ENCODE data around the gene CDH23.
"Not testable (repeated sequence)": the region's sequence is repeated elsewhere in the genome, so short reads cannot be mapped to it uniquely, and the experiment has no call there.

Gene CDH23

DNA sequence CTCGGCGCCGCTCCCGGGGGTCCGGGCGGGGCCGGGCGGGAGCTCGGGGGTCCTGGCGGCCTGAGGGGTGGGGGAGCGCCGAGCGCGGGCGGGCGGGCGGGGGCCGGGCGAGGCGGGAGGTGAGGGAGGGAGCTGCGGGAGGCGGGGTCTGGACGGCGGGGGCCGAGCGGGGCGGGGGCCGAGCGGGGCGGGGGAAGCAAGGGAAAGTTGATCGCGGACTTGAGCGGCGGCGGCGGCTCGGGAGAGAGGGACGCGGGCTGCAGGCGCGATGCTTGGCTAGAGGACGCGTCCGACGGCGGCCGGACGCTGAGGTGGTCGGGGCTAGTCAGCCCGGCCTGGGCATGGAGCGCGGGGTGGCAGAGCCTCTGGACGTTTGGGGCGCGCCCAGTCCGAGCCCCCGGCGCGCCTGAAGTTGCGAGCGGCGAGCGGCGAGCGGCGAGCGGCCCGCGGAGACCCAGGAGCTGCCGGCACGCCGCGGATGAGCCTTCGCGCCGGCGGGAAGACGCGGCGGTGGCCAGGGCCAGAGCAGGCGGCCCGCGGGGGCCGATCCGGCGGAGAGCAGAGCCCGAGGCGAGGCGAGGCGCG is at the start of gene CDH23:
TSS of gene CDH23 (plus strand) at position 210 of the 585 bp plus-strand sequence. CDS start 42,912 bp downstream, outside the sequence.
- no peak for DNase-seq

DNA sequence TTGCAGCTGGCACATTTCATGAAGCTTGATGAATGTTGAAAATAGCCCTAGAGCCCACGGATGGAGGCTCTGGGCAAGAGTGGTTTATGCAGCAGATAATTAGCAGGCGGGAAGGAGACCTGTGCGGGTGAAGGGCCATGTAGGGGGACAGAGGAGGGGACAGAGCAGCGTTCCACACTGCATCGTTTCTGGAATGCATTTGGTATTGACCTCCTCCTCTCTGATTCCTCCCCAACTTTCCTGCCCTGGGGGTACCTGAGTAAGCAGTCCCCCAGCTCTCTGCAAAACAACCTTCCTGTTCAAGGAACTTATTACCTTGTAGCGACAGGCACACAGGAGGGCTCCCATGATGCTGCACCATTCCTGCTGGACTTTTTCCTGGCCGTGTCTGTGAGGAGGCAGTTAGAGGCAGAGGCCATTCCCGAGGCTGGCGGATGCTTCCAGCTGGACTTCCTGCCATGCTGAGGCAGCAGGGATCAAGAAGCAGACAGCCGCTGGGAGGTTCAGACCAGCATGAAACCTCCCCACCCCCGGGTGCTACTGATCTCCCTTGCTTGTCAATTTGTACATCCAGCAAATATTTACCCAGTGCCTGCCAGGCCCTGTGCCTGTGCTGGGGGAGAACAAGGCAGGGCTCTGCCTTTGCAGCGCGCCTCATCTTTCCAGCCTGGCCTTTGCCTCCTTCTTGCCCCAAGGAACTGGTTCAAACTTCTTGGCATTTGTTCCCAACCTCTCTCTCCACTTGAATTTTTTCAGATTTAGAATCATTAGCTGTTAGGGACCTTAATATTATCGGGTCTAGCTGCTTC is 48.9 kb upstream of the CDH23 start:
- DNase-seq, result no peak

DNA sequence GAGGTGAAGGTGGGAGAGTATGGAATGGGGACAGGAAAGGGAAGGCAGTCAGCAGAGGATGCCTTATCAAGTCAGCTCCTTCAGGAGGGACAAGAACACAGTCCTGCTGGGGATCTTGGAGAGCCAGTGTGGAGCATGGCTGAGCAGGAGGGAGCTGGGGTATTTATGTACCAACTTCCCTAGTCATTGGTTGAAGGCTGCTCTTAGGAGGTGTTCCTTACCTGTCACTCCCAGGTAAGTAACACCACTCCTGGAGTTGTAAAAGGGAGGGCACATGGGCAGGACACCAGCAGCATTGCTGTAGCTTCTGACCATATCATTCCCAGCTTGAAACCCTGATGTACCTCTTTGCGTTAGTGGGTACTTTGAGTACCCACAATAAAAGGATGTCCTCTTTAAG is 47.9 kb upstream of the CDH23 start:
- DNase-seq, result no peak

DNA sequence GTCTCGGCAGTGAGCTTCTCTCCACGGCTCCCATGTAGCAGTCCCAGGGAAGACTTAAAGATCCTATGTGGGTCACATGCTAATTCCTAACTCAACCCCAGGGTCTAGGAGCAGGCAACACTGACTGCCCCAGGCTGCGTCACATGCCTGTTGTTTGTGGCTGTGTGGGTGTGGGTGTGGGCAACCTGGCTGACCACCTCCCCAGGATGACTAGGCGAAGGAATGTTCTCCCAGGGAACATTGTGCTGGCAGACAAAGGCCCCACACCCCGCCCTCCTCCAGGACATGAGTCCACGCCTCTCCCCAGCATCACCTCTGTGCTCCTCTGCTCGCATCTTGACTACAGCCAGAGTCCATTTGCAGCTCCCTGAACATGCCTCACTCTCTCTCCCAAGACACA is 47.3 kb upstream of the CDH23 start:
- DNase-seq, result no peak

DNA sequence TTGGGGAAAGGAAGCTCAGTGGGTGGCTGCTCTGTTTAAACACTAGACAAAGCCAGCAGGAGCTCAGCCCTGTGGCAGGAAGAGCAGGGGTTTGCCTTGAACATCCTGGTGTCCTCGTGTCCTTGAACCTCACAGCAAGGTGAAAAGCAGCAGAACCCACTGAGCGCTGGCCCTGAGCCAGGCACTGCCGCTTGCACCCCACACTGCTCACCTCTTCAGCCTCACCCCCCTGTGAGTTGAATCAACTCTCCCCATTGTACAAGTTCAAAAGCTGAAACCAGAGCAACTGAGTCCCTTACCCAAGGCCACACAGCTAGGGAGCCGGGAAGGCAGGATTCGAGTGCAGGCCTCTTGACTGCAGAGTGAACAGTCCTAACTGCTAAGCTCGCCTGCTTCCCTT is 45.6 kb upstream of the CDH23 start:
- DNase-seq, result no peak

DNA sequence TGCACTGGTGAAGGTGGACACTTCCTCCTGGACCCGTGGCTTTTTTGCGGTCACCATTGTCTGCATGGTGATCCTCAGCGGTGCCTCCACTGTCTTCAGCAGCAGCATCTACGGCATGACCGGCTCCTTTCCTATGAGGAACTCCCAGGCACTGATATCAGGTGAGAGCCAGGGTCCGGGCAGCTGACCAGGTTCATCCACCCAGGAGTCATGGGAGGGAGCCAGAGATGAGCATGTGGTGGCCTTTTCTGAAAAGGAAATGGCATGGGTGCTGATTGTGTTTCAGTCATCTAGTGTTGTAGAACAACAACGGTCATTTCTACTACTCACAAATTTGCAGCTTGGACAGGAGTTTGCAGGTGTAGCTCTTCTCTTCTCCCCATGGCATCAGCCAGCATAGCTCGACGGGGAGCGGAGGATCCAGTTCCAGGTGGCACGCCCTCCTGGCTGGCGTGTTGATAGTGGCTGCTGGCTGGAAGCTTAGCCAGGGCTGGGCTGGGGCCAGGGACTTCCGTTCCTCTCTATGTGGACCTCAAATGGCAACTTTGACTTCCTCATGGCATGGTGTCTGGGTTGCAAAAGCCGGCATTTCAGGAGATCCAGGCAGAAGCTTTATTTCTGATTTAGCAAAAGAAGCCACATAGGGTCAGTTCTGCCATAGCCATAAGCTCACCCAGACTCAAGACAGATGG is 44.9 kb upstream of the CDH23 start:
- no peak for DNase-seq

DNA sequence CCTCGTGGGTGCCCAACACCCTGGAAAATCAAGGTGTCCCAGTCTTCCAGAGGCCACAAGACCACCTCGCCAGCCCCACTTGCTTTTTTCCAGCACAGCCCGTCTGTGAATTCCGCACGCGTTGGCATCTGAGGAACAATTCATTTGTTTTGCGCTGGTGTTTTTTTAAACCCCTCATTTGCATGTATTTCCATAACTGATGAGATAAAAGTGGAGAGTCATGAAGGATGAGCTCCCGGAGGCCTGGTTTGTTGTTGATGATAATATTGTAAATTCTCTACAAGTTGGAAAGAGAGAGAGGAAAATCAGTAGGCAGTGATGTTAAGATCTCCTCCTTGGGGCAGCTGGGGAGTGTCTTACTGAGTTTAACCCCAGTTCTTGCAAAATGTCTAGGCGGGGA is 43.1 kb upstream of the CDH23 start:
- DNase-seq, result no peak

DNA sequence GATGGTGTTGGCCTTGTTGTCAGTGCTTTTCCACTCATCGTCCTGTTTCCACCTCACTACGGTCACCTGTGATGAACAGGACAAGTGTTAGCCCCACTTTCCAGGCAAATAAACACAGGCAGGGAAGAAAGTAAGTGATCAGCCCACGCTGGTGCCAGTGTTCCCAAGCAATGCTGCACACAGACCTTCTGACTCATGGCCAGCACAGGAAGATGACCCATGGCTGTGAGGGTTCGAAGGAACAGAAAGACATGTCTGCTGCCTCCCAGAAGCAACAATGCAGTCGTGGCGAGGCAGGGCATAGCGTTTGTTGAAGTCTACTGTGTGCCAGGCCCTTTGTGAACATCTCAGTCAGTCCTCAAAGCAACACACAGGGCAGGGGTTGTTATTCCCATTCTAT is 41.9 kb upstream of the CDH23 start:
- no peak for DNase-seq

DNA sequence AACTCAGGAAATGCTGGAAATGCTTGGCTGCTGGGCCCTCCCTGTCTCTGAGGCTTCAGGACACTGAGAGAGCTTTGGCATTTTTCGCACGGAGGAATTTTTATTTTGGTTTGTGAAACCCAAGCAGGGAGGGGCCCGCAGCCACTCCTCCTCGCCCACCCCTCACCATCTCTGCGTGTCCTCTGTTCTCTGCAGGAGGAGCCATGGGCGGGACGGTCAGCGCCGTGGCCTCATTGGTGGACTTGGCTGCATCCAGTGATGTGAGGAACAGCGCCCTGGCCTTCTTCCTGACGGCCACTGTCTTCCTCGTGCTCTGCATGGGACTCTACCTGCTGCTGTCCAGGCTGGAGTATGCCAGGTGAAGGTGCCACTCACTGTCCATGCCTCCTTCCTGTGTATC is 40.8 kb upstream of the CDH23 start:
- no peak for DNase-seq

DNA sequence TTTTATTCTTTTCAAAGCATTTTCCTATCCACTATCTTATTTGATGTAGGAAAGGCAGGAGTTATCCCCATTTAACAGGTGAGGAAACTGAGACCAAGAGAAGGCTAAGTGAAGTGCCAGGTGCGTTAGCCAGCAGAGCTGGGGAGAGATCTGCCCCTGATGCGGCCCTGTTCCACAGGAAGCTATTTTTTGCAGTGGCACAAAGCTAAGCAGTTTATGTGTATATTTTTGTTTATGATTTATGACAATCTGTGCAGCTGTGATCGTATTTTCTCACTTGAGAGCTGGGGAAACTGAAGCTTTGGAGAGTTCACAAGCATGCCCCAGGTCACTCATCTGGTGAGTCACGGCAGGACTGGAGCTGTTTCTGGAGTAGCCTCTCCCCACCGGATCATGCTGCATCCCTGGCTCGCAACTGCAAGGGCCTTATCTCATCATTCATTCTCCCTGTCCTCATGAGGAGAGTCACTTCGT is 38.9 kb upstream of the CDH23 start:
- no peak for DNase-seq

DNA sequence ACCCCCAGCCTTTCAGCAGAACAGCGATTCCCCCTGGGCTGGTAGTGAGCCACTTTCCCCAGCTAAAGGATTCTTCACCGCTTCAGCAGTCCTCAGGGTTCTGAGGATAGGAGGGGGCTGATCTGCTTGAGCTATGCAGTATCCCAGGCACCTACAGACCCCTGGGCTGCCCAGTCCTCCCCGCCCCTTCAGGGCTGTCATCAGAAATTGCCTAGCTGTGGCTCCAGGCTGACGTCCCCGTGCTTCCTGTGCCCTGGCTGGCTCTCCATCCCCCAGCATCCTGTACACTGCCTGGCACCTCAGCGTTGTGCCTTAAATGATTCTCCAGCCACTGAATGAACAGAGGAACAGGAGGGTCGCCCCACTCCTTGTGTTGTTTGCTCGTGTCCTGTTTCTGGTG is 38.4 kb upstream of the CDH23 start:
- DNase-seq, result no peak

DNA sequence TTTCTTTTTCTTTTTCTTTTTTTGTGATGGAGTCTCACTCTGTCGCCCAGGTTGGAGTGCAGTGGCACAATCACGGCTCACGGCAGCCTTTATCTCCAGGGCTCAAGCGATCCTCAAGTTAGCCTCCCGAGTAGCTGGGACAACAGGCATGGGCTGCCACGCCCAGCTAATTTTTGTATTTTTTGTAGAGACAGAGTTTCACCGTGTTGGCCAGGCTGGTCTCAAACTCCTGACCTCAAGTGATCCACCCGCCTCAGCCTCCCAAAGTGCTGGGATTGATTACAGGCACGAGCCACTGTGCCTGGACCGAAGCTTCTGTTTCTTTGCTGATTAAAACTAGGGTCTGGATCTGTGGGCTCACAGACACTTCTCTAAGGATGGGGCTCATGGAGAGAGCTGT is 37.8 kb upstream of the CDH23 start:
- not testable (repeated sequence) for DNase-seq

DNA sequence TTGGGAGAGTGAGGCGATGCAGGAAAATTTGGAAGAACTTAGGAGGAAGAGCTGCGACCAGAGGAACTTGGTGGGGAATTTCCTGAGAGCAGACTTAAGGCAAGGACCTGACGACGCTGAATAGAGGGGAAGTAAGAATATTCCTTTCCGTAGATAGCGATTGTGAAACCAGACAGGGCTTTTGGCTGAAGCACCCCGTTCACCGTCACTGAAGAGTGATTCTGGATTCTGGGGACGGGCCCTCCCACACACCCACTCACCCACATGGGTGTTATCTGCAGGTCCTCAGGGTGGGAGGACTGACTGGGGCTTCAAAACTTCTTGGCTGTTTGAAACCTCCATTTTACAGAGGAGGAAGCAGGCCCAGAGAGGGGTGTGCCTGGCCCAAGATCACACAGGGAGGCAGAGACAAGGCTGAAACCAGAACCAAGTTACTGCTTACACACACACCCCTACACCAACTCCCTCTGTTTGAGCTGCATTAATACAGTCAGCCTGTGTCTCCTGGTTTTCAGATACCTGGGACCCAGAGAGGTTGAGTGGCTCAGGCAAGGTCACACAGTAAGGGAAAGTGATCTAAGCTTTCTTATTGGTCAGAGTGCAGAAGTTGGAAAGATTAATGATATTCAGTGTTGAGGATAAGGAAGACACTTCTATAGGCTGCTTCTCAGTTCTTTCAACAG is 37.2 kb upstream of the CDH23 start:
- DNase-seq, result peak; percentile 38

DNA sequence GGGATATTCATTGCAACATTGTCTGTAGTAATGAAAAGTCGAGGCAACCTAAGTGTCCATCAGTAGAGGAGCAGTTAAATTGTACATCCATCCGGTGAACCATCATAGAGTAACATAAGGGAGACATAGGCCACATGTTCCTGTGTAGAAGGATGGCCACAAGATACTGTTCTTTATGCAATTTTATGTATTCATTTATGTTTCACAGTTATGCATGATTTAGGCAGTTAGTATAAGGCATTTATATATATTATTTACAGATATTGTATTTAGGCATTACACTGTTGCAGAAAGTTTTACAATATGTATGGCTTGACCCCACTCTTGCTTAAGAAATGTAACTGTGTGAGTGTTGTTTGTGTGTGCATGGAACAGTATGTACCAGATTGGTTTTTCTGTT is 36.0 kb upstream of the CDH23 start:
- no peak for DNase-seq

DNA sequence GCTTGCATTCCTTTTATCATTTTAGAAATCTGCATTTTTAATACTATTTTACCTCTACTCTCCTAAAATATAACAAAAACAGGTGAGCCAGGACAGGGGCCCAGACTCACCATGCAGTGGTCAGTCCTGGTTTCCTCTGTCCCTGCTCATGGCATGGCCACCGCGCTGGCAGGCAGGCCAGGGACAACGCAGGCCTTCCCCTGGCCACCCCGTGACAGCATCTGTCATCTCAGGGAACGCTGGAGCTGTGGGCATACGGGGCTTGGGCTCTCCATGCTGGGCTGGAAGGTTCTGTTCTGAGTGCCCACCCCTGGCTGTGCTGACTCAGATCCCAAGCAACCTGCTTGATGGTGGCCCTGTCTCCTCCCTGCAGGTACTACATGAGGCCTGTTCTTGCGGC is 35.1 kb upstream of the CDH23 start:
- no peak for DNase-seq

DNA sequence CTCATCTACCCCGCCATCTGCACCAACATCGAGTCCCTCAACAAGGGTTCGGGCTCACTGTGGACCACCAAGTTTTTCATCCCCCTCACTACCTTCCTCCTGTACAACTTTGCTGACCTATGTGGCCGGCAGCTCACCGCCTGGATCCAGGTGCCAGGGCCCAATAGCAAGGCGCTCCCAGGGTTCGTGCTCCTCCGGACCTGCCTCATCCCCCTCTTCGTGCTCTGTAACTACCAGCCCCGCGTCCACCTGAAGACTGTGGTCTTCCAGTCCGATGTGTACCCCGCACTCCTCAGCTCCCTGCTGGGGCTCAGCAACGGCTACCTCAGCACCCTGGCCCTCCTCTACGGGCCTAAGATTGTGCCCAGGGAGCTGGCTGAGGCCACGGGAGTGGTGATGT is 34.6 kb upstream of the CDH23 start:
- no peak for DNase-seq

DNA sequence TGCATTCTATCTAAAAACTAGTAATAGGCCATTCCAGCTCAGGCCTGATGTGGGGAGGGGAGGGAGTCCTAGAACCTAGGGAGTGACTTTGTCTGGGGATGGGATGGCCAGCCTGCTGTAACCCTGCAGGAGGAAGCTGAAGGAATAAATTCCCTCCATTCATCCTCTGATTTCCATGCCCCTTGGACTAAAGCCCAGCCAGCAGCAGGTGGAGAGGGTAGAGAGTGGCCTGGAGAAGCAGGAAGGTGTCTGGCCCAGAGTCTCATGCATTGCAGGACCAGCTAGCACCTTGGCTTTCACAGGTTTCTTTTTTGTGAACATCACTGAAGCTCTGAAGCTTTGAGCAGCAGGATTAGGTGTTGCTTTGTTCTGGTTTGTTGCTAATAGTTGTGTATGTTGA is 32.8 kb upstream of the CDH23 start:
- DNase-seq, result no peak

DNA sequence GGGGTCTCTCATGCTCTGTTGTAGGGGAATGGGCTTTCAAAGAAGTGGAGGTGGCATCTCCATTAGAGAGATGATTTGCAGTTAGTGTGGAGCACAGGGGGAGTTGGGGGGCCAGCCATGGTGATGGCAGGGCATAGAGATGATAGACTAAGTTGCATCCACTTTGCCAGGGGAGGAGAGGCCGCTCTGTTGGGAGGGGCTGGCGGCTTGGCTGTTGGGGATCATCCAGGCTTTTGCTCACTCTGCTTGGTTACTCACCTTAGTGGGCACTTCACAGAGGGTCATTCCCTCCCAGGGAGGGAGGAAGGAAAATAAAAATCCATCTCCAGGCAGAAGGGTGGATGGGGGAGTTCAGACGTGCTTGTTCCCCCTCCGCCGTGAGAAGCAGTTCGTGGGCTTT is 31.4 kb upstream of the CDH23 start:
- DNase-seq, result no peak

DNA sequence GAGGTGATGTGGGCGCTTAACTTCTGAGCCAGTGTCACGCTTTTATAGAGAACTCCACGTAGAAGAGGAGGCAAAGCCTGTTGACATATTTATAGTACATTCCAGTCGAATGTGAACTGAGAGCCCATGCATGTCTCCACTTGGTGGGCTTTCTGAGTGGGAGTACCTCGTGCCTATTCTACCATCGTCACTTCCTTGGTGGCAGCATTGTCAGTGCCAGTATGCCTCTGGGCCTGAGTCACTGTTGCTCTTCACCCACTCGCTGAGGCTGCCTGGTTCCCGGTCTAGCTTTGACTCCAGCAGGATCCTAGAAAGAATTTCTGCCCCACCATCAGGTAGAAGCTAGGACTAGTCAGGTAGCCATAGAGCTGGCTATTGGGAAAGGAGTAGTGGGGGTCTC is 30.0 kb upstream of the CDH23 start:
- DNase-seq, result no peak

DNA sequence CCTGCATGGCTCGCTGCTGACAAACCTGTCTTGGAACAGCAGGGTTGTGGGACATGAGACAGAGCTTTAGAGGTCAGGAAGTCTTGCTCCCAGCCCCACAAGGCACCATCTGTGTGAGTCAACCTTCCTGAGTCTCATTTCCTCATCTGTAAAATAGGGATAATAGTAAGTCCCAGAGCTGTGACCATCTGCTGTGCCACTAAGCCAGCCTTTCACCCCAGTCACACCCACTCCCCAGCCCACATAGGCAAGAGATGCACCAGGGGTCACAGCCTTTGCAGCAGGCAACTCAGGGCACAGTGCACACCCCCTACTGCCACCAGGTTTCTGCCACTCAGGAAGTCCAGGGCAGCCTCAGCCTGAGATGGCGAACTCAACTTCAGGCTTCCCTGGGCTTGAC is 29.4 kb upstream of the CDH23 start:
- DNase-seq, result peak; percentile 27

DNA sequence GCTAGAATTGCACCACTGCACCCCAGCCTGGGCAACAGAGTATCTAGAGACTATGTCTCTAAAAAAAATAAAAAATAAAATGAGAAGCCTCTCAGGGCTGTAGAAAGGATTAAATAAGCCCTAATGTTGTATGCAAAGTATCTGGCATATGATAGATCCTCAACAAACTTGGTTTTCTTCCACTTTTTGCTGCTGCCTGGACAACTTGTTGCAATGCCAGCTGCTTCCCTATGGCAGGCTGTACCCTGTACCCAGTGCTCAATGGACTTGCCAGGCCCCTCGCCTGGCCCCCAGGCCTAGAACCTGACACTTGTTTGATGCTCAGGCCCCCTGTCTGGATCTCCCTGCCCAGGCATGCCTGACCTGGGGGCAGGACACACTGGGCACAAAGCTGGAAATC is 28.5 kb upstream of the CDH23 start:
- no peak for DNase-seq

DNA sequence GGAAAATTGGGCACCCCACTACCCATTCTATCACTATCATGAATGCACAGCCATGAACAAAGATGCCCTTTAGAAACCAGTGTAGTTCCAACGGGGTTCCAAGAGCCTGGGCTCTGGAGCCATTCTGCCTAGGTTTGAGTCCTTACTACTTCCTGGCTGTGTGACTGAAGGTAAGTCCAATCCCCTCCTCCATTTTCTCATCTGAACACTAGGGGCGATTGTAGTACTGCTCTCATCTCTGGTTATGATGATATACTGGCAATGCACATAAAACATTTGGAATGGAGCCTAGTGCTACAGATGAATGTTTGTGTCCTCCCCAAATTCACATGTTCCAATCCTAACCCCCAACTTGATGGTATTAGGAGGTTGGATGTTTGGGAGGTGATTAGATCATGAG is 28.1 kb upstream of the CDH23 start:
- no peak for DNase-seq

DNA sequence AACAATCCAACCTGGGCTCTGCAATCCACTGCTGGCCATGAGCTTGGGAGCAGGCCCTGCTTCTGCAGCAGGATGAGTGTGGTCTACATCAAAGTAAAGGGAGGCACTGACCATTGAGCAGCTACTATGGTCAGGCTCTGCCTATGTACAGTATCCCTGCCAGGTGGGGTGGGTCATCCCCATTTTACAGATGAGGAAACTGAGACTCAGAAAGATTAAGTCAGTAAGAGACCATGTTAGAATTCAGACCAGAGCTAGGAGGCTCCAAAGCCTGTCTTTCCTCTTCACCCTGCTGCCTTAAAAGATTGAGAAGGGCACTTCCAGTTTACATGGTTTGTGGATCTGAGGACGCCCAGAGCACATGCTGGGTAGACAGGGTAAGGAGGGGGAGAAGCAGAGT is 27.1 kb upstream of the CDH23 start:
- no peak for DNase-seq

DNA sequence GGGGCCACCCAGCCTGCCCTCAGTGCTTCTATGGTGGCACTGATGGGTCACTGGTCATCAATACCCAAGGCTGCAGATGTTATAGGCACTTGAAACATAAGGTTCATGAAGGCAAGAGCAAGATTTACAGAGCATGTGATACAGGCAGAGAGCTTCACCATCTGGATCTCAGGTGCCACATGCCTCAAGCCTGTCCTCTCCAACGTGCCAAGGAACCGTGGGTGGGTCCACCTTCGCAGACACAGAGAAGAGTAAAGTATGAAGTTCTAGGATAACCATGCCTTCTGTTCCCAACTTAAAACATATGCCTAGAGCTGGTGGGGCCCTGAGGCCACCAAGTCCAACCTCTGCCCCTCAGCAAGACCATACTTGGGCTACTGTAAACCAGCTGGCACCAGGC is 26.7 kb upstream of the CDH23 start:
- DNase-seq, result no peak

Measured in CD4-positive, alpha-beta T cell treated with Interferon gamma for 1 hour (primary cell).